ENCODE results near the gene C16orf95.
"Not testable (repeated sequence)": the region's sequence is repeated elsewhere in the genome, so short reads cannot be mapped to it uniquely, and the experiment has no call there.

Gene C16orf95, protein sequence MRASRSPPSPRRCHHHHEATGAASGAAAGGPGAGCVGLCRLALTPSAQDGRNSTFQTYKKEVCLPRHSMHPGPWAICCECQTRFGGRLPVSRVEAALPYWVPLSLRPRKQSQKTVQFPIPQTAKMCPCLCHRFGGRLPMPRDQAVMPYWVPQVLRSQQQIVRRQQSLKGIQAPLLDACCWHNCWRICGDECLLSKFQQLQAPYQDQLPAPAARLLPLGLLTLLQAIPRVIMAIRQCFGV

DNA sequence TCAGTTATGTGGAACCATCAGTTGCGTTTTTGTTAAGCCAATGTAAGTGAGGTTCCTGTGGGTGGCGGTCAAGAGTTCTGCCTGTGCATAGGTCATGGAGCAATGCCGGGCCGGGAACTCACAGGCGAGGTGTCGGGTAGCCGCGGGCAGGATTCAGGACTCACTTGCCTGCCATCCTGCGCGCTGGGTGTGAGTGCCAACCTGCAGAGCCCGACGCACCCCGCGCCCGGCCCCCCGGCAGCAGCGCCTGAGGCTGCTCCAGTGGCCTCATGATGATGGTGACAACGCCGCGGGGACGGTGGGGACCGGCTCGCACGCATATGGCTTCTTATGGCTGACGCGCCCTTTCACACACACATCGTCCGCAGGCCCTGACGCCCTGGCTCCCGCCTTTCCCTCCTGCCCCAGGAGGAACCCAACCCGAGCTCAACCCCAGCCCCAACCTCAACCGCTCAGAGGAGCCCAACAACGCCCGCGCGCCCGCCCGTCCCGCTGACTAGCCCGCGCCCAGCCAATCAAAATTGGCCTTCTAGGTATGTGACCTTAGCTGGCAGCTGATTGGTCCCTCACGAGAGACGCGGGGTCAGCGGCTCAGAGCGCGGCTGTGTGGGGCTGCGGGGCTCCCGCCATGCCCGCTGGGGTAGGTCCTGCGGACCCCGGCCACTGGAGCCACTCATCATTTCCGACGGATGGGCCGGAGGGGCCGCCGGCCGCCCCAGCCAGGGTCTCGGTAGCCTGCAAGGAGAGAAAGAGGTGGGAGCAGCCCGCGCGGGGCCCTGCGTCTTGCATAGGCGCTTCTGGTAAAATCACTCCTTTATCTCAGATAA is at the start of gene C16orf95:
Gene C16orf95 (minus strand): TSS at position 470 of the 827 bp plus-strand sequence. CDS start 150 bp downstream, at position 320.
- DNase-seq (ENCODE audit: low read depth in 2 of 2): peak; percentile 97

DNA sequence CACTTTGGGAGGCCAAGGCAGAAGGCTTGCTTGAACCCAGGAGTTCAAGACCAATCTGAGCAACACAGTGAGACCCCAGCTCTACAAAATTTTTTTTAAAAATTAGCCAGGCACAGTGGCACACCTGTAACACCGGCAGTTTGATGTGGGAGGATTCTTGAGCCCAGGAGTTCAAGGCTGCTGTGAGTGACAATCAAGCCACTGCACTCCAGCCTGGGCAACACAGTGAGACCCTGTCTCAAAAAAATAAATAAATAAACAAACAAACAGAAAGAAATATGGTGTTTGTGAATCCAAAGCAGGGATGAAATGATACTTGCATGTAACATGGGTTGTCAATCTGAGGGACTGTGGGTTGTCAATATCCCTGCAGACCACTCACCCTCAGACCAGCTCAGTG is 49.7 kb upstream of the C16orf95 start:
- DNase-seq (ENCODE audit: low read depth in 2 of 2): no peak

DNA sequence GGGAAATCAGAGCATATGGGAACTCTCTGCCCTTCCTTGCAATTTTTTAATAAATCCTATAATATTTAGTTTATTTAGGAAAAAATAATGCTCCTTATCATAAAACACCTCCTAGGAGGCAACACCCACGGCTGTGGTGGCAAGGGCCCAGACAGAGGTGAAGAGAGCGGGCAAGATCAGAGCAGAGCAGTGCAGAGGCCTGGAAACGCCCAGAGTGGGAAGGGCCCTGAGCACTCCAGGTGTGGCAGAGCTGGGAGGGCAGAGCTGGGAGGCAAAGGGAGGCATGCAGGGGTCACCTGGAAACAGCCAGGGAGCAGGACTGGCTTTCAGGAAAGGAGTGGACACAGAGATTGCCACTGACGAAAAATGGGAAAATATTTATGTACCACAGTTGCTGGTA is 49.1 kb upstream of the C16orf95 start:
- no peak for DNase-seq (ENCODE audit: low read depth in 2 of 2)

DNA sequence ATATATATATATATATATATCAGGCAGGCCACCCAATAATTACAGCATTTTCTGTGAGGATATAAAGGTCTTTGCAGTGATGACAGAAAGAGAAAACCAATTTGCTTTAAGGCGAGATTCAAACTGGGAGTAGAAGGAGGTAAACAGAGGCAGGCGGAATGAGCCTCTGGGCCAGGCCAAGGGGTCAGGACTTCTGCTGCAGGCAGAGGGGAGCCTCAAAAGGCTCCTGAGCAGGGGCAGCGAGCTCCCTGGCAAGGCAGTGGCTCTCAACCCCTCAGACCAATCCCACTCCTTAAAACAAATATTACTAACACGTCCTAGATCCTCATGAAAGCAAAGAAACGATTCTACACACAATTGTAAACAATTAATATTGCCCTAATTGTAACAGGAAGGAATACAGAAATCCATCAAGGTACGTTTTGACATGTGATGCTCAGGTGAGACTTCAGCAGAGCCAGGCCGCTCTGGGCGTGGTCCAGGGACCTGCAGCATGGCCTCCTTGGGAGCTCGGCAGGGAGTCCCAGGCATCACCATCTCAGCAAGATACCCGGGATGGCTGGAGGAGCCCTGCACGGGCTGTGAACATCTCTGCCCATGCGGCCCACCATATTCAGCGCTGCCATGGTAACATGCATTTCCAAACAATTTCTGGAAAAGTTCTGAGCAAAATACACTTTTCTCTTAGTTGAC is 48.0 kb upstream of the C16orf95 start:
- no peak for DNase-seq (ENCODE audit: low read depth in 2 of 2)

DNA sequence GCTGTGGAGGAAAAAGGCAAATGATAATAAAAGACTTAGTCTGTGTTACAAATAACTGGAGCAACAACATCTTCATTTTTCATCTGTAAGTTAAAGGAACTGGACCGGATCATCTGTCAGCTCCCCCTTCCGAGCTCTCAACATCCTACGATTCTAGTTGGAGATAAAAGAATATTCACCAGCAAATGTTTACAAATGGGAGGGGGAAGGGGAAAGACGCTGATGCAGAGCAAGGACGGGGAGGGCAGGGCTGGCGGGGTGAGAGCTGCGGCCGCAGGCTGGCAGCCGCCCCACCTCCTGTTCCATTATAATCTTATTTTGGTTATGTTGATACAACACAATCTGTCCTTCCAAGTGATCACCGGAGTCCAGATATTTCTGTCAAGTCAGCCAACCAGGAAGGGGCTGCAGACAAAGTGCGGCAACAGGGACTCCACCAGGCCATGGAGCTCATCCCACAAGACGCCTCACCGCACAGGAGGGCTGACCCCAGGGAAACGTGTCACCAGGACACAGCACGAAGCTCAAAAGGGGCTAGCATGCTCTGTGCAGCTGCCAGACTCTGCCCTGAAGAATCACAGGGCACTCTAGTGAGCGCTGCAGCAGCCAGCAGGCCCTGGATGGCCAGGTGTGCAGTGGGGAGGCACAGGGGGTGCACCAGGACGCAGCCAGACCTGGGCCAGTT is 46.7 kb upstream of the C16orf95 start:
- no peak for DNase-seq (ENCODE audit: low read depth in 2 of 2)

DNA sequence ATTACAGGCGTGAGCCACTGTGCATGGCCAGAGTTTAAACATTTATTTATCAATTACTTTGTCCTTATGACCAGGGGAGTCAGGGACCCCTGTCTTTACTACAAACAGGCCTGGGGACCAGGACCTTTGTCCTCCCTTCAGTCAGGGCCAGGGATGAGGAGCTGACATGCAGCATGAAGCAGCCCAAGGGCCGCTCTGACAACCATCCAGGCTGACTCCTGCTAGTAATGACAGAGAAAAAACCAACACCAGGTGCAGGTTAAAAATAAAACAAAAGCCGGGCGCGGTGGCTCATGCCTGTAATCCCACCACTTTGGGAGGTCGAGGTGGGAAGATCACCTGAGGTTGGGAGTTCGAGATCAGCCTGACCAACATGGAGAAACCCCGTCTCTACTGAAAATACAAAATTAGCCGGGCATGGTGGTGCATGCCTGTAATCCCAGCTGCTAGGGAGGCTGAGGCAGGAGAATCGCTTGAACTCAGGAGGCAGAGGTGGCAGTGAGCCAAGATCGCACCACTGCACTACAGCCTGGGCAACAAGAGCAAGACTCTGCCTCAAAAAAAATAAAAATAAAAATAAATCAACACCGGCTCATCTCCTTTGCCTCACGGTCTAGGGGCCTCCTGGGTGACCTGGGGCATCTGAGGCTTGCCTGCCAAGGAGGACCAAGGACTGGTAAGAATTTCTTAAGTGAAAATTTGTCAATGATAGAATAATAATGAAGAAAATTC is 45.8 kb upstream of the C16orf95 start:
- not testable (repeated sequence) for DNase-seq (ENCODE audit: low read depth in 2 of 2)

DNA sequence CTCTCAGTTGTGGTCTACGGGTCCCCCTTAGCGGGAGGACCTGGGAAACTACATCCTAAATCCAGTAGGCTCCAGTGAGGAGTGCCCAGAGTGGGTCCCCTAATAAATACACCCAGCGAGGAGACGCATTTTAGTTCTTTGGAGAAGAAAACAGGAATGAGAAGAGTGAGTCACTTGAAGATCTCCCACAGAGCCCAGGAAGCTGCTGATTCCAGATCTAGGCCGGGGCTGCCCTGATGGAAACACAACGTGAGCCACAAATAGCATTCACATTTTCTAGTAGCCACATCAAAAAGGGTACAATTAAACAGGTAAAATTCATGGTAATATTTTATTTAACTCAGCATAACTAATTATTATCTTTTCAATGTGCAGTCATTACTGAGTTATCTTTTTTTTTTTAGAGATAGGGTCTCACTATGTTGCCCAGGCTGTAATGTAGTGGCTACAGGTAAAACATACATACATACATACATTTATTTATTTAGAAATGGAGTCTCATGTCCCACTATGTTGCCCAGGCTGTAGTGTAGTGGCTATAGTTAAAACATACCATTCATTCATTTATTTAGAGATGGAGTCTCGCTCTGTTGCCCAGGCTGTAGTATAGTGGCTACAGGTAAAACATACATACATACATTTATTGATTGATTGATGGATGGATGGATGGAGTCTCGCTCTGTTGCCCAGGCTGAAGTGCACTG is 44.9 kb upstream of the C16orf95 start:
- no peak for DNase-seq (ENCODE audit: low read depth in 2 of 2)

DNA sequence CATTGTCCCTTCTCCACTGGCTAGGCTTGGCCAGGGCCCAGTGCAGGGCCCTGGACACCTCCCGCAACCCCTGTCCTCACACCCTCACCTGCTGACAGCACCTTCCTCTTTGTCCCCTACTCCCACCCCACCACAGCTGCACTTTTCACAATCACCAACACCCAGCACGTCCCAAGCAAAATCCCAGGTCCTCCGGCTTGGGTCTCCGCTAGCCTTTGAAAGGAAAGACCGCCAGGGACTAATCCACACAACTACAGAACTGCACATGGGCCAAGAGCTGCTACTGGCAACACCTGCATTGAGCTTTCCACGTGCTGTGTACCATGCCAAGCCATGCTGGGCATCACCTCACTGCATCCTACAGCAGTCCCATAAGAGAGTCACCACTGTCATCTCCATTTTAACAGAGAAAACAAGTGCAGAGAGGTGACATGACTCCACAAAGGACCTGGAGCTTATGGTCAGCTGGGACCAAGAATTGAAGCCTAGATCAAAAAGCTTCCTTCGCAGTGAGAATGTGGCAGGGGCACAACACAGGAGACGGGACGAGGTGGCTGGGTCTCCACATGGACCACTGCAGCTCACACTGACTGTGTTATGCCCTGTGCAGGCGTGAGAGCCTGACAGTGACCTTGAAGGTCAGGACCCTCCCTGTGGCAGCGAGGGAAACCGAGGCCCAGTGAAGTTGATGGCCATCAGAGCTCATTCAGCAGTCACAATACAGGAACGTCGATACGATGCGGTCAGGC is 43.8 kb upstream of the C16orf95 start:
- no peak for DNase-seq (ENCODE audit: low read depth in 2 of 2)

DNA sequence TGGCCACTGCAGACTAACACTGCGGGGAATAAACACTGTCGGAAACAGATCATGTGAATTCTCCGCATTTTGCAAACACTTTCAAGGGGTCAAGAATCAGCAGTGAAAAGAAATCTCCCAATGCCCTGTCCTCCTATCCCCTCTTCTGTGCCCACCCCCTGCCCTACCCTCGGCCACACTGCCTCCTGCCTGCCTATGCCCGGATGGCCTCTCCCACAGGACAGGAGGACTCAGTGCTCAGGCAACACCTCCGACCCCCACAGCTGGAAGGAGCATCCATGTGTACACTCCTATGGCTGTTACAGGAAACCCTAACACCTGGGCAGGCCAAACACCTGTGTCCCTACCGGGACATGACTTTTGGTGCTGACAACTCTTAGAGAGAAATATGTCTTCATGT is 41.9 kb upstream of the C16orf95 start:
- no peak for DNase-seq (ENCODE audit: low read depth in 2 of 2)

DNA sequence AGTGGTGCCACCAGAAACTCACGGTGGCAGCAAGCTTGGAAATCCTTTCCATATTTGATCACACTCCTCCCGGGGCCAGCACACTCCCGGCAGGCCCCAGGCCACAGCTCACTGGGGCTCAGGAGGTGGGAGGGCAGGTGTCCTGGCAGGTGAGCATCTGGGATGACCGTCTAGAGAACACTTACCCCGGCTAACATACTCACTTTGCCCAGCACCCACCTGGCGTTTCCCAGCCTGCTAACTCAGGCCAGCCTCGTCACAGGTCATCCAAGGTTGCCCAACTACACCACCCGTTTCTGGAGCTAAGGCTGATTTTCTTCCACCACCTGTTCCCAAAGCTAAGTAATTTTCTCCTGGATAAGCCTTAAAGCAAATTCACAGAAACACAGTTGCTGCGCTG is 41.5 kb upstream of the C16orf95 start:
- no peak for DNase-seq (ENCODE audit: low read depth in 2 of 2)

DNA sequence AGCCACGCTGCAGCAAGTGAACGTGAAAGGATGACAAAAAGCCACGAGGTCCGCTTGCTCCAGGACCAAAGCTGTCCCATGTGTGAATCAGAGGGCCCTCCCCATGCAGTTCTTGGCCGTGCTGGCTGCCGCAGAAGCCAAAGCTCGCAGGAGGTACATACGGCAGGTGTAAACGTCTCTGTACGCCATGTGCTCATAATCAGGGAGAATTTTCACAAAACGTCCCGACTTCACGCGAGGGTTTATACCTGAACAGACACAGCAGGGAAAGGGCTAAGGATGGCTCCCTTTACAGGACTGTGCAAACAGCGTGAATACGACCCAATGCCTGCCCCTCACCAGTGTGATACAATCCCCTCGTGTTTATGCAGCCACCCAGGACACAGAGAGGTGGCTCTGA is 41.1 kb upstream of the C16orf95 start:
- no peak for DNase-seq (ENCODE audit: low read depth in 2 of 2)

DNA sequence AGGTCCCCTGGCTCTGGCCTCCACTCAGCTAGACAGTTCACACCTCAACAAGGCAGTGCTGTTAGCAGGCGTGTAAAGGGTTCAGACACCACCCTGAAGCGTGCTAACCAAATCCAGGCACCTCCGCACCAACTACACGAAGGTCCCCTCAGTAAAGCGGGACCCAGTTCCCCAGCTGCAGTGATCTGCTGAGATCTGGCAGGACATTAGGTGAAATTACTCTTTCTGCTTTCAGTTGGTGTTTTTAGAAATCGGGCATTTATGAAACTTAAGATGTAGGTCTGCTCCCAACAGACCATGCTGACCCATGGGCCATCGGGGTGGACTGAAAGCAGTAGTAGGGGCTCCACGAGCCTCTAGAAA is 39.3 kb upstream of the C16orf95 start:
- no peak for DNase-seq (ENCODE audit: low read depth in 2 of 2)

DNA sequence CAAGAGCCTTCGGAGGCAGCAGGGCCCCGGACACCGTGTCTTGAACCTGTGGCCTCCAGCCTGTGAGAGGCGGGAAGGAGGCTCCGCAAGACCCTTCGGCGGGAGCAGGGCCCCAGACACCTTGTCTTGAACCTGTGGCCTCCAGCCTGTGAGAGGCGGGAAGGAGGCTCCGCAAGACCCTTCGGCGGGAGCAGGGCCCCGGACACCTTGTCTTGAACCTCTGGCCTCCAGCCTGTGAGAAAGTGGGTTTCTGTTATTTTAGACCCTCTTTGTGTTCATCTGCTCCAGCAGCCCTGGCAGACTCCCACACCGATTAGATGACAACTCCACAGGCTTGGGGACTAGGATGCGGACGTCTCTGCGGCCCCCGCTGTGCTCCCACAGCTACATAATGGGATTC is 36.4 kb upstream of the C16orf95 start:
- no peak for DNase-seq (ENCODE audit: low read depth in 2 of 2)

DNA sequence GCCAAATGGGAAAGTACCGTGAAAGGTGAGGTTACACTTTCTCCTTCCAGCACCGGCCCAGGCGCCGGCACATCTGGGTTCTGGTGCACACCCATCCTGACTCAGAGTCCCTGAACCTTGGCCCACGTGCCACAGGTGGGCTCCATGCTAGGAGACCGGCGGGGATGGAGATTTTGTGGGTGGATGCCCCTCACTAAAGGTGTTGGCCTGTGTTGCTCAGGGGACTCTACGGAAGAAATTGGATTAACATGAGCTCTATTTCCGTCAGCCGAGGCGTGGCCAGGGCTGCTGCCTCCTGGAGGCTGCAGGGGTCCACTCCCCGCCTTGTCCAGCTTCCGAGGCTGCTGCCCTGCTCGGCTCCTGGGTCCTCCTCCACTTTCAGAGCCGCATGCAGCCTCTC is 35.6 kb upstream of the C16orf95 start:
- DNase-seq (ENCODE audit: low read depth in 2 of 2): no peak

DNA sequence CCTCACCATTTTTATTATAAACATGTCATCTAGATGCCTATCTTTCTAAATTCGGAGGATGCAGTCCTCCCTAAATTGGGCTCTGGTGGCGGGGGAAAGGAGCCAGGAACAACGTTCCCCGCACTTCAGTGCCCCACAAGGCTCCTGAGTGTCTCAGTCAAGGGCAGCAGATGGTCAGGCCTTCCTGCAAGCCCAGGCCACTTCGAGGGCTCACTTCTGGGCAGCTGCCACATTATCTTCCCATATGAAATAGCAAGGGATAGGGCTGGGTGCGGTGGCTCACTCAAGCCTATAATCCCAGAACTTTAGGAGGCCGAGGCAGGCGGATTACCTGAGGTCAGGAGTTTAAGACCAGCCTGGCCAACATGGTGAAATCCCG is 34.1 kb upstream of the C16orf95 start:
- DNase-seq (ENCODE audit: low read depth in 2 of 2): no peak

DNA sequence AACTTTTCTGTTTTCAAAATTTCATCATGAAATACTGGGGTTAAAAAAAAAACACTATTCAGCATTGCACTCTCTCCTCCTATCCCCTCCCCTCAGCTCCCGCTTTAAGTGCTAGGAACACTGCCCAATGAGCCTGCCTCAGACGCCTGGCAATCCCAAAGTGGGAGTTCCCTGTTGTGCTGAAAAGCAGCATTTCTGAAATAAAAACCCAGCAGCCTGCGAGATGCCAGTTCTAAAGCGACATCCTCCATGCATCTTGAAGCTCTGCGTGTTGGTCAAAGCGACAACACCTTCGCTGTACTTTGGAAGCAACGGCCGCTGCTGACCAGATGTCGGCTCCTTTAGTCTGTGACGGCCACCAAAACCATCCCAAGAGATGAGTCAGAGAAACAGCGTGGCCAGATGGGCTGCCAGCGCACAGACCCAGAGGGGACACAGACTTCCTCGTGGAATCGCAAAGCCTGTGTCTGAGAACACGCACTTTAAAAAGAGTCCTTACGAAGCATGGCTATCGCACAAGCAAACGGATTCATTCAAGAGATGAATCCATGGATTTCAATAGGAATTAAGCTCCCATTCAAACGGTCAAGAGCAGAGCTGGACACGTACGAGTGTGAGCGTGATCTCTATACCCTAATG is 33.6 kb upstream of the C16orf95 start:
- no peak for DNase-seq (ENCODE audit: low read depth in 2 of 2)

DNA sequence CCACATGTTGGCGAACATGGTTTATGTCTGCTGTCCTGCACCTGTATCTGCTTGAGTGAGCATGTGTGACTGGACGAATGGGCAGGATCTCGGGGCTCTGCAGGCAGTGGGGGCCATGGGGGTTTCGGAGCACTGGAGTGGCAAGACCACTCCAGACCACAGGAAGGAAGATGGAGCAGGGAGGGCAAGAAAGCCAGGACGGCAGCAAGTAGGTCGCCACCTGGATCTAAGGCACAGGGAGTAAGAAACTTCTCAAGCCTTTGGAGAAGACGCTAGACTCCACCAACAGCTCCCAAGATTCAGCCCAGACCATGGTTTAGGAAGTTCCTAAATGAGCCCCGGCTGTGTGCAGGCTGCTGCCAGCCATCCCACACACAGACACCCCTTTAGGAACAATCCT is 32.8 kb upstream of the C16orf95 start:
- no peak for DNase-seq (ENCODE audit: low read depth in 2 of 2)

DNA sequence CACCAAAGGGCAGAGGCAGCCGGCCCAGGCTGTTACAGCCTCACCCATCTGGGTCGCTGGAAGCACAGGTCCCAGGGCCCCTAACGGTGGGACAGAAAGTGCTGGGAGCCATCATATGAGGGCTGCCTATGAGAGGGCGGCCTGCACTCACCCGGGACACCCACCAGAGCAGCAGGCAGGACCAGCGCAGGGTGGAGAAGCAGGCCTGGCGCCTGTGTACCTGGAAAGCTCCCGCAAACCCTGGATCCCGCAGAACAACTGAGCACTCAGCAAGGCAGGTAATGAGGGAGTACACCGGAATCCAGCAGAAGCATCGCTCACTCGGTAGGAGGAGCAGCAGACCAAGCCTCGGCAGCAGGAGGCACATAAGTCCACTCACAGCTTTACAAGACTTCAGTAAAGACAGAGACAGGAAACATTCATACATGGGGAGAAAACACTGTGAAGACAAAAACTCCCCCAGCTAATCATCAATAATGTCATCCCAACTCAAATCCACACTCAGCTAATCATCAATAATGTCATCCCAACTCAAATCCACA is 31.5 kb upstream of the C16orf95 start:
- no peak for DNase-seq (ENCODE audit: low read depth in 2 of 2)

DNA sequence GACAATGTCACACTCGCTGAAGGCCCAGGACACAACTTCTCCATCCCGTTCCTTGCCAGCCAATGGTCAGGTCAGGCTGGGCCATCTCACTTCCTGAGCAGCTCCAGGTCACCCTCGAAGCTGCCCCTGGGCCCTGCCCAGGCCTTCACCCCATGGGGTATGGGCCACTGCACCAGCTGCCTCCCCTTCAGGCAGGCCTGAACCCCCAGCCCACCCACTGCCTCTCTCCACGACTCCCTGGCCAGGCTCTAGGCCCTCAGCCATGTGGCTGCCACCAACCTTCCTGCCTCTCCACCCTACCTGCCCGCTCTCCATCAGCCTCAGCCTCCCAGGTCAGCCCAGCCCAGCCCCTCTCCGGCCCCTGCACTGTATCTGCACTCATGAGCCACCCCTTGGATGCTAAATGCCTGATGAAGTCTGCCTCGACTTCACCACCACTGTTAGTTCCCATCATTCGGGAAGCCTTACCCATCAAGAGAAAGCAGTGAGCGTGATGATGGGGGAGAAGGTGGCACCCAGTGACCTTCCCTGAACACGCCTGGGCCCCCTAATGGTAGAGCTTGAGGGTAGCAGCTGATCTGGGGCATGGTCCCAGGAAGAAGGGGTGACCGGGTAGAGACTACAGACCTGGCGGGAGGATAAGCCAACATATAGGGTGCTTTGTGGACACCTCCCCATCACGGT is 30.9 kb upstream of the C16orf95 start:
- no peak for DNase-seq (ENCODE audit: low read depth in 2 of 2)
